Keratinocyte (primary cell): Measurements from ENCODE around the gene SLC44A3.

Experiments used
- CTCF ChIP-seq, 3 experiments: IDR thresholded peaks in 1 of 3; conservative IDR thresholded peaks in 1 of 3; optimal IDR thresholded peaks in 1 of 3; 2 replicates in 2 of 3; 3 replicates in 1 of 3; pipeline versions ENCODE3 to v1.5.1; 2011; ENCODE audit warnings: low read length in 3 of 3, mild to moderate bottlenecking in 3 of 3, moderate library complexity in 2 of 3, control low read depth in 1 of 3, inconsistent platforms in 1 of 3; ENCODE audit not compliant: insufficient read depth in 2 of 3; ENCODE audit errors: extremely low read depth in 1 of 3
- EZH2 ChIP-seq: IDR thresholded peaks from one replicate; pipeline ENCODE4 v1.6.1; 2012; ENCODE audit warnings: inconsistent platforms, mild to moderate bottlenecking, low read length, moderate library complexity

DNA sequence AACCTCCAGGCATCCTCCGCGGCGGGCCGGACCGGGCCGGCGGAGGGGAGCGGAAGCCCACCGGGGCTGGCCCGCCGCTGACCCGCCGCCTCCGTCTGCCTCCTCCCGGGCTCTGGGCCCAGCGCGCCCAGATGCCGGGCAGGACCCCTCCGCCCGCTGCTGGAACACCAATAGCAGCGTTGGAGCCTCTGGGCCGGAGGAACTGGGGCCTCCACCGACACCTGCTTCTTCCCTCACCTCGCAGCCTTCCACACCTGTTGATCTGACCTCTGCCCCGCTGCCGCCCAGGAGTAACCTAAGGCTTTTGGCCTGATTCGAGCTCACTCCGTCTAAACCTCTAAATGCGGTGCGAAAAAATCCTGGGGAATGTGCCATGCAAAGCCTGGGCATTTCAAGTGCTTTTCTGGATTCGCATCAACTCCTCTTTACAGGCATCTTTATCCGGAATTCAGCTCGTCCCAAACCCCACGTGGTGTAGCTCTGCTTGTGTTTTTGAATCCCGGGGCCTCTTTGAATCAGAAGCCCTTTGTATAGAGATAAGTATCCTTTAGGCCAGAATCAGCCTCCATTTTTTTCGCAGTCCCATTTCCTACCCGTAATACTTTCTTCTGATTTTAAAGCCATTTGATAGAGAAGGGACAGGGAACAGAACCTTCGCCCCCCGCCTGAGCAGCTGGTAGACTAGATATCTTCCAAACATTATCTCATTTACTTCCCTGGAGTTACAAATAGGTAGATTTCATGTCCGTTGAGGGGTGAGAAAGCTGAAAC, 107.4 kb downstream of the SLC44A3 start:
- TF ChIP-seq EZH2 (no peak), CTCF (optimal IDR thresholded peaks at IDR 0.05 in 1 of 3, IDR thresholded peaks at IDR 0.05 in 1 of 3, conservative IDR thresholded peaks at IDR 0.05 in 1 of 3; ENCODE audit: extremely low read depth in 1 of 3, insufficient read depth in 2 of 3, low read length in 3 of 3) (no peak)
